G401 (cell line): ENCODE results near the gene SRPK1. TPM values are rescaled to one million over a fixed set of nuclear protein-coding genes. Genes with fewer than 3 reads are reported as not detected.

Experiments used
- DNase-seq: peaks from one replicate; pipeline ENCODE4 v3.0.0-alpha.2; 2015; ENCODE audit warnings: low spot score
- in situ Hi-C: cut with HindIII; loops from 2 replicates; pipeline ENCODE4 v1.10.0; 2016; ENCODE audit warnings: low sequenced_read_pairs, mixed read lengths
- total RNA-seq: library from RNA; depleted of rRNA; stranded (reverse); fragments of >200 nt; shearing (Covaris generic); gene quantifications from 2 replicates; pipeline ENCODE4 v1.2.3, GENCODE V29; 2014; rRNA removed

The SRPK1 gene
- total RNA-seq, 1 experiment from 2014 or later, result 39.9 TPM

DNA sequence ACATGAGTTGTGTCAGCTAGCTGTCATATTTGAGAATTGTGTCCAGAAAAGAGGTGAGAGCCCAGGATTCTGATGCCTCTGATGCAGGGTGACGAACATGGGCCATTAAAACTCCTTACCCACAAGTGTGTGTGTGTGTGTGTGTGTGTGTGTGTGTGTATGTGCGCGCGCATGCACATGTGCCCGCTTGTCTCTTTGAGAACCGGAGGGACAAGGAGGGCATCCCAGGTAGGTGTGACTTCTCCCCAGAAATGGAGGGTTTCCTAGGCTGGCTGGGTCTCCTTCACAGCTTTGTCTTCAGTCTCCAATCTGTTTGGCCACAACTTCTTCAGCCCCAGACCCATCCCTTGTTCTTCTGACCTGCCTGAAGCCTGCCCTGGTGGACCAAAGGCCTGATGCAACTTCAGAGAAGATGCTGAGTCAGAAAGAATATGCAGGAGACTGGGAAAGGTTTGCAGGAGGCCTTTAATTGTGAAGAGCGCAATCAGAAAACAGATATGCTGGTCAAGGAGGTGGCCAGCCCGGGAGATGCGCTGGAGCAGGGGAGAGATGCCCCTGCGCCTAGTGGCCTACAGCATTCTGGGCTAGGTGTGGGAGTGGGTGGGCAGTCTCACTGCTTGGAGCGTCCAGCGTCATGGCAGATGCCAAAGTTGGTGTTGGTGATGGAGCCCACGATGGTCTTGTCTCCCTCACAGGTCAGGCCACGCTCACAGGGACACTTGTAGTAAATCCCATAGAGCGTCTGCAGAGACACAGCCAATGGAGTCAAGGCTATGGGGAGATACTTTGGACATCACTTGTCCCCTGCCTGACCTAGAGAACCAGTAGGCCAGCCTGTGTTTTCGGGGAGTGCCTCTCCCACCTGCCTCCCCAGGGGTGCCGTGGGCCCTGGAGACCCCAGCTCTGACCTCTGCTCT, 126.1 kb downstream of the SRPK1 start:
- DNase-seq, result no peak
- in situ Hi-C loops, result loop anchor here (5.0 kb wide), 1 partner anchor 63 kb away; no protein-coding TSS in a partner anchor

DNA sequence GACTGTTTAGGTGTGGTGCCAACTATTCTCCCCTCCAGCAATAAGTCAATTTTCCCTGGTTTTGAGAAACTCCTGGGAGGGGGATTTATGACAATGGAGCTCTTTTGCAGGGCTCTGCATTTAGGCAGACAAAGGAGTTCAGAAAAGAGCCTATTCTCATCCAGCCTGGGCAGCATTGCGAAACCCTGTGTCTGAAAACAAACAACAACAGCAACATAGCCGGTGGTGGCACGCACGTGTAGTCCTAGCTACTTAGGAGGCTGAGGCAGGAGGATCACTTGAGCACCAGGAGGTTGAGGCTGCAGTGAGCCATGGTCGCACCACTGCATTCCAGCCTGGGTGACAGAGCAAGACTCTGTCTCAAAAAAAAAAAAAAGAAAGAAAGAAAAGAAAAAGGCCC, 130.2 kb downstream of the SRPK1 start:
- in situ Hi-C loops, result no loop called here
- DNase-seq, result no peak

DNA sequence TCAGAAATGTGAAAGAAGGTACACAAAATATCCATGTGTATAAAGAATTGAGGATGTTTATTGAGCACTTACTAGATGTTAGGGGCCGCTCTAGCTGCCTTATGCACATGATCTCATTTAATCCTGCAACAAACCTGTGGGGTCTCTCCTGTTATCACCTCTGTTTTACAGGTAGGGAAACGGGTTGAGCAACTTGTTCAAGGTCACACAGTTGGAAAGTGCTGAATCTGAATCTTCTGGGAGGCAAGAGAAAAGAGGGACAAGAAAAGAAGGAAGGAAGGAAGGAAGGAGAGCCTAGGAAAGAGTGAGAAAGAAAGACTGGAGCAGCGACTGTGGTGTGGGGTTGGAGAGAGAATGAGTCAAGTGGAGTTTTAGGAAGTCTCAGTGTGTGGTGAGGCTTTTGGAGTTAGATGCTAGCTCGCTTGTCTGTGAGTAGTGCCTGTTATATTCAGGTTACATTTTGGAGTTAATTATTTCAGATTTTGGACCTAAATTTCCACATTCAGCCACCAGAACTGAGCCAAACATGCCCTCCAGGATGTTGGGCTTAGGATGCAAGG, 132.4 kb downstream of the SRPK1 start:
- in situ Hi-C loops, result no loop called here
- no peak for DNase-seq

DNA sequence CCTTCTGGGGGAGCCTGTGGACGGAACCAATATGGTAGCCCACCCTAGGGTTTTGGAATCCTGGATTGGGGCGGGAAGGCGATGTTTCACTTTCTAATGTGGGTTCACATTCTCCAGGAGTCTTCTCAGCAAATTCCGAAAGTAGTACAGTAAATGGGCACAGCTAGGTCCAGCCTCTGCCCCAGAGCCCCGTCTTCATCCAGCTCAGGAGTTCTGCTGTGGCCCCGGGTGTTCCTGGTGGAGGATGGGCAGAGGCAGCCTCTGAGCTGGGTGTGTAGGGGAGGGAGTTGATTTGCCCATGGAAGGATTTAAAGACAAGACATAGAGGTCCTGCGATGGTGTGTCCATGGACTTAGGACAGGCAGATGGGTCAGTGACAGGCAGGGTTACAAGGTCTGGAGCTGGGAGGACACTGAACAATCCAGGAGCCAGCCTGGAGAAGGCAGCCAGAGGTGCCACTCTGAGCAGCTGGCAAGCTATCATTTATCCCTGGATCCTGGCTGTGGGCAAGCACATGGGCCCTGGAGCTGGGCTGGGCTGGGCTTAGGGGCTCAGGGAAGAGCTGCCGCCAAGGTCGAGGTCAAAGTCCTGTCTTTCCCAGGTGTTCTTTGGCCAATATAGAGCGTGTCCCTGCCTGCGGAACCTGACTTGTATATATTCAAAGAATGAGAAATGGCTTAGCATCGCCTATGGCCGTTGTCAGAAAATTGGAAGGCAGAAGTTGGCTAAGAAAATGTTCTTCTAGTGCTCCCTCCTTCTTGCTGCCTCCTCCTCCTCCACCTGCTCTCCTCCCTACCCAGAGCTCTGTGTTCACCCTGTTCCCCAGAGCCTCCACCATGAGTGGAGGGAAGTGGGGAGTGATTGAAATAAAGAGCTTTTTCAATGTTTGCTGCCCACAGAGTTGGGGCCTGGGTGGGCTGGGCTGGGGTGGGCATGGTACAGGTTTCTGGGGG, 133.4 kb downstream of the SRPK1 start:
- in situ Hi-C loops, result no loop called here
- no peak for DNase-seq

DNA sequence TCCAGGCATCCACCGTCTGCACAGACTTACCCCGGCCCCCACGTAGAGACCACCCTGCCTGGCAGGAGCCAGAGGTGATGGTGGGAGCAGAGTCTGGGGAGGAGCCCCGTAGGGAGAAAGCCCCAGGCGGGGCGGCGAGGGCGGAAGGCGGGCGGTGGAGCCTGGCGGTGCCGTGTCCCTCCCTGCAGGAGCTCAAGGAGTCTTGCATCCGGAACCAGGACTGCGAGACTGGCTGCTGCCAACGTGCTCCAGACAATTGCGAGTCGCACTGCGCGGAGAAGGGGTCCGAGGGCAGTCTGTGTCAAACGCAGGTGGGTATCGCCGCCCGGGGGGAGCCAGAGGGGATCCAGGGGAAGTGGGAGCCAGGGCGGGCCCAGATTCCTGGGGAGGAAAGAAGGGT, 134.1 kb downstream of the SRPK1 start:
- in situ Hi-C loops, result no loop called here
- DNase-seq, result no peak

DNA sequence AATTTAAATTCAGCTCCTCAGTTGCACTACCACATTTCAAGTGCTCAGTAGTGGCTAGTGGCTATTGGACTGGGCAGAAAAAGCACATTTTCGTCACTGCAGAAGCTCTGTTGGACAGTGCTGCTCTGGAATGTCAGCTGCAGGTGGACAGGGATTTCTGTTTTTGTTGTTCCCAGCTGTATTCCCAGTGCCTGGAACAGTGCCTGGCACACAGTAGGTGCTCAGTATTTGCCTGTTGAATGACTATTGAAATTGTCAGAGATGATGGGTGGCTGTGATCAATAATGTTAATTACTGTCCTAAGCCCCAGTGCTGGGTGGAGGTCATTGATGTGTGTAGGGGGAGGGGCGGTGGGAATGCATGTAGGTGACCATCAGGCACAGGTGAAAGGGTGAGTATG, 134.6 kb downstream of the SRPK1 start:
- in situ Hi-C loops, result no loop called here
- DNase-seq, result no peak

DNA sequence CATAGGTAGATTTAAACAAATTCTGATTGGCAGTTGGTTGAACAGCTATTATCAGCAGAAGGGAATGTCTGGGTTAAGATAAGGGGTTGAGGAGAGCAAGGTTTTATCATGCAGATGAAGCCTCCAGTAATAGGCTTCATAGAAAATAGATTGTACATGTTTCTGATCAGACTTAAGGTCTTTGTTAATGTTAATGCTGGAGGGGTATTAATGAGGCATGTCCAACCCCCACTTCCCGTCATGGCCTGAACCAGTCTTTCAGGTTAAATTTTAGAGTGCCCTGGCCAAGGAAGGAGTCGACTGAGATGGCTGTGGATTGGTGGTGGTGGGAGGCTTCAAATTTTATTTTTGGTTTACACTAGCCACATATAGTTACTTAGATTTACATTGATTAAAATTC, 136.7 kb downstream of the SRPK1 start:
- in situ Hi-C loops, result no loop called here
- no peak for DNase-seq

Other genes starting within 250 kb of the SRPK1 start
- 29.4 and 33.5 TPM in 2 replicates for gene FKBP5, start 232.2 kb downstream of the SRPK1 start, total RNA-seq
- 0.68 TPM in 1 of 2 replicates, not detected in the other for gene ARMC12, start 184.1 kb downstream of the SRPK1 start, total RNA-seq
- not detected in 2 replicates for gene CLPSL2, start 144.5 kb downstream of the SRPK1 start, total RNA-seq
- not detected in 2 replicates for gene CLPSL1, start 140.1 kb downstream of the SRPK1 start, total RNA-seq
- not detected in 2 replicates for gene CLPS, start 123.8 kb downstream of the SRPK1 start, total RNA-seq
- not detected in 2 replicates for gene LHFPL5, start 115.7 kb downstream of the SRPK1 start, total RNA-seq
- not detected in 2 replicates for gene SLC26A8, start 103.5 kb upstream of the SRPK1 start, total RNA-seq
- 29.5 and 32.9 TPM in 2 replicates for gene MAPK14, start 106.7 kb upstream of the SRPK1 start, total RNA-seq
- gene MAPK13, start 209.4 kb upstream of the SRPK1 start, total RNA-seq, result 0.07 and 0.12 TPM in 2 replicates